ENCODE data around the gene SLC22A13. TPM values are rescaled to one million over a fixed set of nuclear protein-coding genes. Genes with fewer than 3 reads are reported as not detected.
"Not testable (repeated sequence)": the region's sequence is repeated elsewhere in the genome, so short reads cannot be mapped to it uniquely, and the experiment has no call there.

The SLC22A13 gene
- polyA plus RNA-seq, 1 donor from 2014 or later = not detected

DNA sequence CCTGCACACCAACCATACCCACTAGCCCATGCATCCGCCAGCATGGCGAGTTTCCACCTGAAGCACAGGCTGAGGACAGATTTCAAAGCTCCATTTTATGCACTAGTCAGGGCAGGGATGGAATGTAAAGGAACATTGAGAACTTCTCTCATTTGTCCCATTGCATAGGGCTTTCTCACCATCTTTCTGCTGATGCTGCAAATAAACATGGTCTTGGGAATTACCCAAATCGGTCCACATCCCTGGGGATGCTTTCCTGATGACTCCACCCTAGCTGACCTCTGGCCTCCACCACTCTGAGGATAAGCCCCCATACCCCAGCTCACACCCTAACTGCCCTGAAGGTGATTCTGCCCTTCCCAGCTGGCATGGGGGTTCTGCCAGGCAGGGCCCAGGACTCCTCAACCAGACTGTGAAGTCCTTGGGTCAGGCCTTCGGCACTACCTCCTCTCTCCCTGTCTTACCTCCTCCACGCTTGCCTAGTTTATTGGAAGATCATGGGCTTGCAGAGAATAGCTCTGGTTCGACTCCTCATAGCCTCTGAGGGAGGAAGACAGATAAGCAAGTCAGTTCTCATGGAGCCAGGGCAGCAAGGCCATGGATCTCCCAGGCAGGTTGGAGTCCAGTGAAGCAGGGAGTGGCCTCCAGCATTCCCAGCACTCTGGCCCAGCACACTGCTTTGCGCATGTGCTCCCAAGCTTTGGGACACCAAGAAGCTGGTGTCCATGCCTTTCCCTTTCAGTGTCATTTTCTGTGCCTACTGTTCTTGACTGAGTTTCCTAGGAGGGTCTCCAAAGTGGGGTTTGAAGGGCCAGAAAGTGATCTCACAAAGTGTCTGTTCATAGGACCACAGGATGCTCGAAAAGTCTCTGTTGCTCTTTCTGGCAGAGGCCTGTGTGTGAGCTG lies 53.4 kb downstream of the SLC22A13 start:
- H4K20me1 ChIP-seq (ENCODE audit: insufficient read depth) = no peaks in the 10 kb centered on the region
- H3K9ac ChIP-seq (ENCODE audit: low read length) = no peak overlapping the region
- no peak overlapping the region for H3K4me3 ChIP-seq (ENCODE audit: low read length)
- no peaks in the 10 kb centered on the region for H3F3A ChIP-seq (ENCODE audit: insufficient read depth, low read length, poor library complexity, severe bottlenecking)
- H3K36me3 ChIP-seq (ENCODE audit: insufficient read depth, low read length) = no peaks in the 10 kb centered on the region
- no peak overlapping the region for H3K4me2 ChIP-seq (ENCODE audit: low read length)
- no peaks in the 10 kb centered on the region for H3K79me2 ChIP-seq (replicated peaks; ENCODE audit: insufficient read depth, low read length)
- no peaks in the 10 kb centered on the region for H3K9me3 ChIP-seq (ENCODE audit: low read length)
- H3K9me2 ChIP-seq (ENCODE audit: insufficient read depth, low read length) = no peaks in the 10 kb centered on the region
- H3K27me3 ChIP-seq (ENCODE audit: insufficient read depth, low read depth, low read length) = no peaks in the 10 kb centered on the region
- TF ChIP-seq RAD21 (conservative IDR thresholded peaks at IDR 0.05) (no peak), POLR2AphosphoS5 (IDR thresholded peaks at IDR 0.05) (no peak), TAF1 (IDR thresholded peaks at IDR 0.05; ENCODE audit: low read depth) (no peak), EP300 (conservative IDR thresholded peaks at IDR 0.05; ENCODE audit: poor library complexity, severe bottlenecking) (no peak), MXI1 (conservative IDR thresholded peaks at IDR 0.05; ENCODE audit: poor library complexity, severe bottlenecking) (no peak), SMC3 (conservative IDR thresholded peaks at IDR 0.05; ENCODE audit: poor library complexity) (no peak), EZH2 (IDR thresholded peaks at IDR 0.05; ENCODE audit: borderline replicate concordance, insufficient read depth, low read length, poor library complexity, severe bottlenecking) (no peak)
- TF ChIP-seq, protein P1, sequence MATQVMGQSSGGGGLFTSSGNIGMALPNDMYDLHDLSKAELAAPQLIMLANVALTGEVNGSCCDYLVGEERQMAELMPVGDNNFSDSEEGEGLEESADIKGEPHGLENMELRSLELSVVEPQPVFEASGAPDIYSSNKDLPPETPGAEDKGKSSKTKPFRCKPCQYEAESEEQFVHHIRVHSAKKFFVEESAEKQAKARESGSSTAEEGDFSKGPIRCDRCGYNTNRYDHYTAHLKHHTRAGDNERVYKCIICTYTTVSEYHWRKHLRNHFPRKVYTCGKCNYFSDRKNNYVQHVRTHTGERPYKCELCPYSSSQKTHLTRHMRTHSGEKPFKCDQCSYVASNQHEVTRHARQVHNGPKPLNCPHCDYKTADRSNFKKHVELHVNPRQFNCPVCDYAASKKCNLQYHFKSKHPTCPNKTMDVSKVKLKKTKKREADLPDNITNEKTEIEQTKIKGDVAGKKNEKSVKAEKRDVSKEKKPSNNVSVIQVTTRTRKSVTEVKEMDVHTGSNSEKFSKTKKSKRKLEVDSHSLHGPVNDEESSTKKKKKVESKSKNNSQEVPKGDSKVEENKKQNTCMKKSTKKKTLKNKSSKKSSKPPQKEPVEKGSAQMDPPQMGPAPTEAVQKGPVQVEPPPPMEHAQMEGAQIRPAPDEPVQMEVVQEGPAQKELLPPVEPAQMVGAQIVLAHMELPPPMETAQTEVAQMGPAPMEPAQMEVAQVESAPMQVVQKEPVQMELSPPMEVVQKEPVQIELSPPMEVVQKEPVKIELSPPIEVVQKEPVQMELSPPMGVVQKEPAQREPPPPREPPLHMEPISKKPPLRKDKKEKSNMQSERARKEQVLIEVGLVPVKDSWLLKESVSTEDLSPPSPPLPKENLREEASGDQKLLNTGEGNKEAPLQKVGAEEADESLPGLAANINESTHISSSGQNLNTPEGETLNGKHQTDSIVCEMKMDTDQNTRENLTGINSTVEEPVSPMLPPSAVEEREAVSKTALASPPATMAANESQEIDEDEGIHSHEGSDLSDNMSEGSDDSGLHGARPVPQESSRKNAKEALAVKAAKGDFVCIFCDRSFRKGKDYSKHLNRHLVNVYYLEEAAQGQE (IDR thresholded peaks at IDR 0.05; ENCODE audit: borderline replicate concordance) = no peak
- TF ChIP-seq, protein P2, sequence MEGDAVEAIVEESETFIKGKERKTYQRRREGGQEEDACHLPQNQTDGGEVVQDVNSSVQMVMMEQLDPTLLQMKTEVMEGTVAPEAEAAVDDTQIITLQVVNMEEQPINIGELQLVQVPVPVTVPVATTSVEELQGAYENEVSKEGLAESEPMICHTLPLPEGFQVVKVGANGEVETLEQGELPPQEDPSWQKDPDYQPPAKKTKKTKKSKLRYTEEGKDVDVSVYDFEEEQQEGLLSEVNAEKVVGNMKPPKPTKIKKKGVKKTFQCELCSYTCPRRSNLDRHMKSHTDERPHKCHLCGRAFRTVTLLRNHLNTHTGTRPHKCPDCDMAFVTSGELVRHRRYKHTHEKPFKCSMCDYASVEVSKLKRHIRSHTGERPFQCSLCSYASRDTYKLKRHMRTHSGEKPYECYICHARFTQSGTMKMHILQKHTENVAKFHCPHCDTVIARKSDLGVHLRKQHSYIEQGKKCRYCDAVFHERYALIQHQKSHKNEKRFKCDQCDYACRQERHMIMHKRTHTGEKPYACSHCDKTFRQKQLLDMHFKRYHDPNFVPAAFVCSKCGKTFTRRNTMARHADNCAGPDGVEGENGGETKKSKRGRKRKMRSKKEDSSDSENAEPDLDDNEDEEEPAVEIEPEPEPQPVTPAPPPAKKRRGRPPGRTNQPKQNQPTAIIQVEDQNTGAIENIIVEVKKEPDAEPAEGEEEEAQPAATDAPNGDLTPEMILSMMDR (IDR thresholded peaks at IDR 0.05; ENCODE audit: poor library complexity, severe bottlenecking) = no peak
- H2AFZ ChIP-seq (ENCODE audit: low read depth, low read length) = no peak overlapping the region
- H3K27ac ChIP-seq (ENCODE audit: low read length) = no peak overlapping the region

DNA sequence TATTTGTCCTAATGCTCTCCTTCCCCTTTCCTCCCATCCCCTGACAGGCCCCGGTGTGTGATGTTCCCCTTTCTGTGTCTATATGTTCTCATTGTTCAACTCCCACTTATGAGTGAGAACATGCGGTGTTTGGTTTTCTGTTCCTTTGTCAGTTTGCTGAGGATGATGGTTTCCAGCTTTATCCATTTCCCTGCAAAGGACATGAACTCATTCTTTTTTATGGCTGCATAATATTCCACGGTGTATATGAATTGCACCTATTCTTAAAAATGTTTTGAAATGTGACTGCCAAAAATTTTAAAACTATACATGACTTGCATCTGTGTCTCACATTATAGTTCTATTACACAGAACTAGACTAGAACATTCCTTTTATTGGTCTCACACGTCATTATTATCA lies 55.0 kb downstream of the SLC22A13 start:
- not testable (repeated sequence) for H3K27ac ChIP-seq (ENCODE audit: low read length); H3K4me2 ChIP-seq (ENCODE audit: low read length); H2AFZ ChIP-seq (ENCODE audit: low read depth, low read length); H3K9me3 ChIP-seq (ENCODE audit: low read length); H4K20me1 ChIP-seq (ENCODE audit: insufficient read depth); H3K36me3 ChIP-seq (ENCODE audit: insufficient read depth, low read length); H3K79me2 ChIP-seq (replicated peaks; ENCODE audit: insufficient read depth, low read length); H3K9ac ChIP-seq (ENCODE audit: low read length); H3K4me3 ChIP-seq (ENCODE audit: low read length); H3K27me3 ChIP-seq (ENCODE audit: insufficient read depth, low read depth, low read length); H3F3A ChIP-seq (ENCODE audit: insufficient read depth, low read length, poor library complexity, severe bottlenecking); H3K9me2 ChIP-seq (ENCODE audit: insufficient read depth, low read length)

All from neural cell (in vitro differentiated cells).